ENCODE results near the gene SH3PXD2A.

DNA sequence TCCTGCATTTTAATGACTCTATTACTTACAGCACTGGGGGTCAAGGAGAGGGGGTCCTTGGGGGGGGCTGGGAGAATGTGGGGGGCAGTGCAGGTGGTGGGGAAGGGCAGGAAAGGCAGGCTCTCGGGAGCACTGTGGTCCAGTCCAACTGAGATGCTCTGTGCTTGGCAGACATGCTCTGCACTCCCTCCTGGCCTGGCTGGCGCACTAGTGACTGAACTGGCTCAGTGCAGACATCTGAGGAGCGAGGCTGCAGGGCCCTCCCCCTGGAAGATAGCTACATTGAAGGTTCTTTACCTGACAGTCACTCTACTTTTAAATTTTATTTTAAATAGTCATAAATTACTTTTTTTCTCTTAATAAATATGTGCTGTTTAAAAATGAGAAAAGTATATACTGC is 256.2 kb downstream of the SH3PXD2A start:
- TF ChIP-seq, protein P1, sequence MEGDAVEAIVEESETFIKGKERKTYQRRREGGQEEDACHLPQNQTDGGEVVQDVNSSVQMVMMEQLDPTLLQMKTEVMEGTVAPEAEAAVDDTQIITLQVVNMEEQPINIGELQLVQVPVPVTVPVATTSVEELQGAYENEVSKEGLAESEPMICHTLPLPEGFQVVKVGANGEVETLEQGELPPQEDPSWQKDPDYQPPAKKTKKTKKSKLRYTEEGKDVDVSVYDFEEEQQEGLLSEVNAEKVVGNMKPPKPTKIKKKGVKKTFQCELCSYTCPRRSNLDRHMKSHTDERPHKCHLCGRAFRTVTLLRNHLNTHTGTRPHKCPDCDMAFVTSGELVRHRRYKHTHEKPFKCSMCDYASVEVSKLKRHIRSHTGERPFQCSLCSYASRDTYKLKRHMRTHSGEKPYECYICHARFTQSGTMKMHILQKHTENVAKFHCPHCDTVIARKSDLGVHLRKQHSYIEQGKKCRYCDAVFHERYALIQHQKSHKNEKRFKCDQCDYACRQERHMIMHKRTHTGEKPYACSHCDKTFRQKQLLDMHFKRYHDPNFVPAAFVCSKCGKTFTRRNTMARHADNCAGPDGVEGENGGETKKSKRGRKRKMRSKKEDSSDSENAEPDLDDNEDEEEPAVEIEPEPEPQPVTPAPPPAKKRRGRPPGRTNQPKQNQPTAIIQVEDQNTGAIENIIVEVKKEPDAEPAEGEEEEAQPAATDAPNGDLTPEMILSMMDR (IDR thresholded peaks at IDR 0.05) = no peak
- TF ChIP-seq POLR2A (IDR thresholded peaks at IDR 0.05) = no peak

Data from sigmoid colon (tissue), 3 donors.